GM12878 (cell line): ENCODE measurements around the gene GPR108.

Source experiments
- BCL11A ChIP-seq: IDR thresholded peaks from 2 replicates; pipeline ENCODE4 v1.6.1; 2011; ENCODE audit warnings: low read depth, low read length
- JUND ChIP-seq: IDR thresholded peaks from 2 replicates; pipeline ENCODE4 v1.6.1; 2012; ENCODE audit warnings: low read depth, mild to moderate bottlenecking, low read length, improper control_type of control experiment, moderate library complexity
- MYC ChIP-seq: IDR thresholded peaks from 2 replicates; pipeline ENCODE4 v1.6.1; 2011; ENCODE audit warnings: mild to moderate bottlenecking, low read length, moderate library complexity, inconsistent platforms; ENCODE audit not compliant: insufficient read depth, insufficient replicate concordance, insufficient read length, severe bottlenecking
- POLR2AphosphoS5 ChIP-seq: IDR thresholded peaks from 2 replicates; pipeline ENCODE4 v1.6.1; 2011; ENCODE audit warnings: mild to moderate bottlenecking, low read length, inconsistent platforms
- RBBP5 ChIP-seq: fragments of 200-600 bp; sonication (generic); conservative IDR thresholded peaks from 2 replicates; pipeline ENCODE4 v1.6.1; 2016
- SIX5 ChIP-seq: IDR thresholded peaks from 2 replicates; pipeline ENCODE4 v1.6.1; 2011; ENCODE audit warnings: mild to moderate bottlenecking, low read depth, low read length, moderate library complexity; ENCODE audit not compliant: severe bottlenecking
- SP1 ChIP-seq: IDR thresholded peaks from one replicate; pipeline ENCODE4 v1.6.1; 2011; ENCODE audit warnings: low read depth, low read length
- ZNF217 ChIP-seq: fragments of 450-650 bp; IDR thresholded peaks from 2 replicates; pipeline ENCODE4 v1.6.1; 2017; ENCODE audit warnings: antibody characterized with exemption, mild to moderate bottlenecking
- TF ChIP-seq, protein P1 (sequence below), 3 experiments: IDR thresholded peaks in 2 of 3; conservative IDR thresholded peaks in 1 of 3; 2 replicates each; pipeline ENCODE4 v1.5.1; 2011; ENCODE audit warnings: low read depth in 3 of 3, low read length in 3 of 3, mild to moderate bottlenecking in 3 of 3, control low read depth in 2 of 3, moderate library complexity in 2 of 3, inconsistent platforms in 1 of 3, mixed read lengths in 1 of 3; ENCODE audit not compliant: control insufficient read depth in 2 of 3, insufficient read depth in 1 of 3; ENCODE audit errors: extremely low read depth in 1 of 3
- TF ChIP-seq, protein P2 (sequence below): fragments of 450-650 bp; IDR thresholded peaks from 2 replicates; pipeline ENCODE4 v1.6.1; 2017; ENCODE audit warnings: mild to moderate bottlenecking
- TF ChIP-seq, protein P3 (sequence below): fragments of 450-650 bp; IDR thresholded peaks from 2 replicates; pipeline ENCODE4 v1.6.1; 2017; ENCODE audit warnings: mild to moderate bottlenecking, moderate library complexity
- TF ChIP-seq, protein P4 (sequence below): fragments of 450-650 bp; IDR thresholded peaks from 2 replicates; pipeline ENCODE4 v1.6.1; 2016; ENCODE audit warnings: mild to moderate bottlenecking

DNA sequence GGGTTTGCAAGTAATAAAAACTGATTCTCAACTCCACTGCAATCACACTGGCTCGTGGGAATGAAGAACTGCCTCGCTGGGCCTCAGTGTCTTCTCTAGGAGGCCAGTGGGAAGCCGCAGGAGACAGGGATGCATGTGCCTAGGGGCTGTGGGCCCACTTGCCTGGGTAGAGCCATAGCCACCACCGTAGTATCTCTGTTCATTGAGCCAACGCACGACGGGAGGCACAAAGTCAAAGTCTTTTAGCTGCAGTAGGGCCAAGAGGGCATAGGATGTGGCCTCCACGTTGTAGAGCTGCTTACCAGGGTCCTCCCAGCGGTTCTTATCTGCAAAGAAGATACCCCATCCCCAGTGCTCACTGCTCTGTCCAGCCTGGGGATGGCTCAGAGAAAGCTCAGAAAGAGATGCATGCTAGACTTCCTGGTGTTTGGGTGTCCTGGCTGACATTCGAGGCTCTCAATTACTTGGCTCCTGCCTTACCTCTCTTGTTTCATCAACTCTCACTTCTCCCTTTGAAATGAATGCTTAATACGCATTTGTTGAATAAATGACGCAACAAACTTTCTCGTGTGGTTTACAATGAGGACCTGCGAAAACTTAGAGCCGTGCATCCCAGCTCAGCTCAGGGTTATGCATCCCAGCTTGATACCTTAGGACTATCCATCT, 51.3 kb downstream of the GPR108 start:
- TF ChIP-seq ZNF217 (no peak), RBBP5 (no peak), MYC (no peak), SIX5 (no peak), POLR2AphosphoS5 (no peak), SP1 (no peak), JUND (no peak), BCL11A (no peak)
- TF ChIP-seq, protein P1, sequence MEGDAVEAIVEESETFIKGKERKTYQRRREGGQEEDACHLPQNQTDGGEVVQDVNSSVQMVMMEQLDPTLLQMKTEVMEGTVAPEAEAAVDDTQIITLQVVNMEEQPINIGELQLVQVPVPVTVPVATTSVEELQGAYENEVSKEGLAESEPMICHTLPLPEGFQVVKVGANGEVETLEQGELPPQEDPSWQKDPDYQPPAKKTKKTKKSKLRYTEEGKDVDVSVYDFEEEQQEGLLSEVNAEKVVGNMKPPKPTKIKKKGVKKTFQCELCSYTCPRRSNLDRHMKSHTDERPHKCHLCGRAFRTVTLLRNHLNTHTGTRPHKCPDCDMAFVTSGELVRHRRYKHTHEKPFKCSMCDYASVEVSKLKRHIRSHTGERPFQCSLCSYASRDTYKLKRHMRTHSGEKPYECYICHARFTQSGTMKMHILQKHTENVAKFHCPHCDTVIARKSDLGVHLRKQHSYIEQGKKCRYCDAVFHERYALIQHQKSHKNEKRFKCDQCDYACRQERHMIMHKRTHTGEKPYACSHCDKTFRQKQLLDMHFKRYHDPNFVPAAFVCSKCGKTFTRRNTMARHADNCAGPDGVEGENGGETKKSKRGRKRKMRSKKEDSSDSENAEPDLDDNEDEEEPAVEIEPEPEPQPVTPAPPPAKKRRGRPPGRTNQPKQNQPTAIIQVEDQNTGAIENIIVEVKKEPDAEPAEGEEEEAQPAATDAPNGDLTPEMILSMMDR (IDR thresholded peaks at IDR 0.05 in 2 of 3, conservative IDR thresholded peaks at IDR 0.05 in 1 of 3; ENCODE audit: control insufficient read depth in 2 of 3, extremely low read depth in 1 of 3, insufficient read depth in 1 of 3, low read depth in 3 of 3, low read length in 3 of 3): no peak
- TF ChIP-seq, protein P2, sequence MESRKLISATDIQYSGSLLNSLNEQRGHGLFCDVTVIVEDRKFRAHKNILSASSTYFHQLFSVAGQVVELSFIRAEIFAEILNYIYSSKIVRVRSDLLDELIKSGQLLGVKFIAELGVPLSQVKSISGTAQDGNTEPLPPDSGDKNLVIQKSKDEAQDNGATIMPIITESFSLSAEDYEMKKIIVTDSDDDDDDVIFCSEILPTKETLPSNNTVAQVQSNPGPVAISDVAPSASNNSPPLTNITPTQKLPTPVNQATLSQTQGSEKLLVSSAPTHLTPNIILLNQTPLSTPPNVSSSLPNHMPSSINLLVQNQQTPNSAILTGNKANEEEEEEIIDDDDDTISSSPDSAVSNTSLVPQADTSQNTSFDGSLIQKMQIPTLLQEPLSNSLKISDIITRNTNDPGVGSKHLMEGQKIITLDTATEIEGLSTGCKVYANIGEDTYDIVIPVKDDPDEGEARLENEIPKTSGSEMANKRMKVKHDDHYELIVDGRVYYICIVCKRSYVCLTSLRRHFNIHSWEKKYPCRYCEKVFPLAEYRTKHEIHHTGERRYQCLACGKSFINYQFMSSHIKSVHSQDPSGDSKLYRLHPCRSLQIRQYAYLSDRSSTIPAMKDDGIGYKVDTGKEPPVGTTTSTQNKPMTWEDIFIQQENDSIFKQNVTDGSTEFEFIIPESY: no peak
- TF ChIP-seq, protein P3, sequence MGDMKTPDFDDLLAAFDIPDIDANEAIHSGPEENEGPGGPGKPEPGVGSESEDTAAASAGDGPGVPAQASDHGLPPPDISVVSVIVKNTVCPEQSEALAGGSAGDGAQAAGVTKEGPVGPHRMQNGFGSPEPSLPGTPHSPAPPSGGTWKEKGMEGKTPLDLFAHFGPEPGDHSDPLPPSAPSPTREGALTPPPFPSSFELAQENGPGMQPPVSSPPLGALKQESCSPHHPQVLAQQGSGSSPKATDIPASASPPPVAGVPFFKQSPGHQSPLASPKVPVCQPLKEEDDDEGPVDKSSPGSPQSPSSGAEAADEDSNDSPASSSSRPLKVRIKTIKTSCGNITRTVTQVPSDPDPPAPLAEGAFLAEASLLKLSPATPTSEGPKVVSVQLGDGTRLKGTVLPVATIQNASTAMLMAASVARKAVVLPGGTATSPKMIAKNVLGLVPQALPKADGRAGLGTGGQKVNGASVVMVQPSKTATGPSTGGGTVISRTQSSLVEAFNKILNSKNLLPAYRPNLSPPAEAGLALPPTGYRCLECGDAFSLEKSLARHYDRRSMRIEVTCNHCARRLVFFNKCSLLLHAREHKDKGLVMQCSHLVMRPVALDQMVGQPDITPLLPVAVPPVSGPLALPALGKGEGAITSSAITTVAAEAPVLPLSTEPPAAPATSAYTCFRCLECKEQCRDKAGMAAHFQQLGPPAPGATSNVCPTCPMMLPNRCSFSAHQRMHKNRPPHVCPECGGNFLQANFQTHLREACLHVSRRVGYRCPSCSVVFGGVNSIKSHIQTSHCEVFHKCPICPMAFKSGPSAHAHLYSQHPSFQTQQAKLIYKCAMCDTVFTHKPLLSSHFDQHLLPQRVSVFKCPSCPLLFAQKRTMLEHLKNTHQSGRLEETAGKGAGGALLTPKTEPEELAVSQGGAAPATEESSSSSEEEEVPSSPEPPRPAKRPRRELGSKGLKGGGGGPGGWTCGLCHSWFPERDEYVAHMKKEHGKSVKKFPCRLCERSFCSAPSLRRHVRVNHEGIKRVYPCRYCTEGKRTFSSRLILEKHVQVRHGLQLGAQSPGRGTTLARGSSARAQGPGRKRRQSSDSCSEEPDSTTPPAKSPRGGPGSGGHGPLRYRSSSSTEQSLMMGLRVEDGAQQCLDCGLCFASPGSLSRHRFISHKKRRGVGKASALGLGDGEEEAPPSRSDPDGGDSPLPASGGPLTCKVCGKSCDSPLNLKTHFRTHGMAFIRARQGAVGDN: no peak
- TF ChIP-seq, protein P4, sequence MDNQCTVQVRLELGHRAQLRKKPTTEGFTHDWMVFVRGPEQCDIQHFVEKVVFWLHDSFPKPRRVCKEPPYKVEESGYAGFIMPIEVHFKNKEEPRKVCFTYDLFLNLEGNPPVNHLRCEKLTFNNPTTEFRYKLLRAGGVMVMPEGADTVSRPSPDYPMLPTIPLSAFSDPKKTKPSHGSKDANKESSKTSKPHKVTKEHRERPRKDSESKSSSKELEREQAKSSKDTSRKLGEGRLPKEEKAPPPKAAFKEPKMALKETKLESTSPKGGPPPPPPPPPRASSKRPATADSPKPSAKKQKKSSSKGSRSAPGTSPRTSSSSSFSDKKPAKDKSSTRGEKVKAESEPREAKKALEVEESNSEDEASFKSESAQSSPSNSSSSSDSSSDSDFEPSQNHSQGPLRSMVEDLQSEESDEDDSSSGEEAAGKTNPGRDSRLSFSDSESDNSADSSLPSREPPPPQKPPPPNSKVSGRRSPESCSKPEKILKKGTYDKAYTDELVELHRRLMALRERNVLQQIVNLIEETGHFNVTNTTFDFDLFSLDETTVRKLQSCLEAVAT: no peak
